ENCODE data around the gene MAPT. TPM values are rescaled to one million over a fixed set of nuclear protein-coding genes. Genes with fewer than 3 reads are reported as not detected.

Gene MAPT
- total and polyA plus RNA-seq, 2 of the 4 experiments (the other 2 are of a cell fraction): 0.18 to 0.19 TPM

GRCh38 chr17:46008591-46008990 lies 114.2 kb downstream of the MAPT start:
- H3K56ac ChIP-seq (ENCODE audit: extremely low read depth, insufficient read depth, low read length): no peak overlapping the region
- H2BK15ac ChIP-seq (ENCODE audit: low read depth, low read length): no peak overlapping the region
- H2BK5ac ChIP-seq (ENCODE audit: low read depth, low read length, poor library complexity, severe bottlenecking): no peak overlapping the region
- no peak for ATAC-seq (ENCODE audit: low read depth)
- TF ChIP-seq RCOR1 (IDR thresholded peaks at IDR 0.05; ENCODE audit: insufficient replicate concordance, low read length) (no peak), CTCF (conservative IDR thresholded peaks at IDR 0.05; ENCODE audit: low read depth, low read length) (no peak), MAZ (IDR thresholded peaks at IDR 0.05; ENCODE audit: borderline replicate concordance, low read depth, low read length) (no peak), CHD1 (IDR thresholded peaks at IDR 0.05; ENCODE audit: low read depth, low read length) (no peak), BHLHE40 (IDR thresholded peaks at IDR 0.05; ENCODE audit: low read depth, low read length) (no peak), MAFK (IDR thresholded peaks at IDR 0.05; ENCODE audit: low read depth, low read length) (no peak), SMC3 (IDR thresholded peaks at IDR 0.05; ENCODE audit: low read depth, low read length) (no peak), POLR2A (IDR thresholded peaks at IDR 0.05; ENCODE audit: low read depth, low read length) (no peak), RFX5 (IDR thresholded peaks at IDR 0.05; ENCODE audit: low read depth, low read length) (no peak), ELK1 (IDR thresholded peaks at IDR 0.05; ENCODE audit: borderline replicate concordance, low read depth, low read length) (no peak), RAD21 (IDR thresholded peaks at IDR 0.05; ENCODE audit: low read length) (no peak), NFE2L2 (IDR thresholded peaks at IDR 0.05; ENCODE audit: low read depth, low read length) (no peak), CEBPB (IDR thresholded peaks at IDR 0.05; ENCODE audit: low read depth, low read length) (no peak), MXI1 (IDR thresholded peaks at IDR 0.05; ENCODE audit: borderline replicate concordance, low read depth, low read length) (no peak)
- no peak overlapping the region for H3K27ac ChIP-seq (ENCODE audit: insufficient read depth, low read length)
- no peak overlapping the region for H4K91ac ChIP-seq (ENCODE audit: insufficient read depth, low read depth, low read length)
- no peaks in the 10 kb centered on the region for H4K20me1 ChIP-seq (ENCODE audit: insufficient read depth, low read length)
- no peak overlapping the region for H2BK20ac ChIP-seq (ENCODE audit: low read depth, low read length)
- H2AK5ac ChIP-seq (ENCODE audit: low read depth, low read length): no peak overlapping the region
- ChIA-PET CTCF (interaction anchor here (1.2 kb wide), 1 partner anchor 278 kb away, joined by 3 read pairs; no protein-coding TSS in a partner anchor), POLR2A (ENCODE audit: unreplicated experiment) (no interaction called here)
- H4K8ac ChIP-seq (ENCODE audit: low read depth in 2 of 2, low read length in 2 of 2): no peak overlapping the region
- intact Hi-C loops (cut with micrococcal nuclease): loop anchor here (10.0 kb wide), 1 partner anchor 276 kb away; no protein-coding TSS in a partner anchor
- H3K36me3 ChIP-seq (ENCODE audit: control insufficient read depth, insufficient read depth, low read length): no peaks in the 10 kb centered on the region
- no peak for DNase-seq
- no peak overlapping the region for H3K18ac ChIP-seq (ENCODE audit: low read depth, low read length)
- H3K4me1 ChIP-seq (ENCODE audit: control insufficient read depth, insufficient read depth, low read length): peaks cover 7% of the 10 kb centered on the region
- H4K5ac ChIP-seq (ENCODE audit: low read depth, low read length): no peak overlapping the region
- H3K4ac ChIP-seq (ENCODE audit: low read depth, low read length): no peak overlapping the region
- H3K9me1 ChIP-seq (ENCODE audit: insufficient read depth, low read length): no peaks in the 10 kb centered on the region
- in situ Hi-C loops (cut with MboI; ENCODE audit: low sequenced_read_pairs): no loop called here
- dilution Hi-C loops (cut with HindIII; ENCODE audit: low sequenced_read_pairs, unreplicated experiment): no loop called here
- H2AFZ ChIP-seq (replicated peaks; ENCODE audit: low read length, poor library complexity): no peak overlapping the region
- no TSS peak for BruUV-seq (replicated peaks)
- no peaks in the 10 kb centered on the region for H3K79me1 ChIP-seq (ENCODE audit: low read depth in 1 of 2, low read length in 2 of 2)
- no peak overlapping the region for H3K9ac ChIP-seq (ENCODE audit: low read depth, low read length)
- H3K4me3 ChIP-seq (ENCODE audit: insufficient read depth, low read depth, low read length): no peak overlapping the region
- H3K14ac ChIP-seq (replicated peaks; ENCODE audit: low read depth, low read length): no peak overlapping the region
- no peak overlapping the region for H2BK120ac ChIP-seq (ENCODE audit: low read depth, low read length)
- H3K9me3 ChIP-seq (ENCODE audit: control insufficient read depth, insufficient read depth, low read length): no peaks in the 10 kb centered on the region
- peaks cover 5% of the 10 kb centered on the region for H3K27me3 ChIP-seq (ENCODE audit: control insufficient read depth, insufficient read depth, low read length)
- H2AK9ac ChIP-seq (replicated peaks; ENCODE audit: low read depth, low read length, poor library complexity): no peak overlapping the region
- no peak overlapping the region for H3K4me2 ChIP-seq (ENCODE audit: low read depth, low read length)
- no peak overlapping the region for H3K23ac ChIP-seq (ENCODE audit: low read depth, low read length)
- WGBS, 2 experiments (ENCODE audit: extremely low coverage in 2 of 2, insufficient read length in 1 of 2): 97% methylated on average over 7 of the region's 9 CpGs; no CpG with 5 or more reads in 1 of the 2 experiments

All from IMR-90 (cell line).